HepG2 (cell line): Measurements from ENCODE around the gene DENND2A. TPM values are rescaled to one million over a fixed set of nuclear protein-coding genes. Genes with fewer than 3 reads are reported as not detected.

Experiments
- ARID5B ChIP-seq: IDR thresholded peaks from 2 replicates; pipeline ENCODE4 v1.4.0; 2020; ENCODE audit warnings: mild to moderate bottlenecking, missing genetic modification reagents
- GABPB1 ChIP-seq: IDR thresholded peaks from 2 replicates; pipeline ENCODE4 v1.6.1; 2016; ENCODE audit warnings: mild to moderate bottlenecking, missing genetic modification reagents, moderate library complexity, missing compliant biosample characterization
- HDAC6 ChIP-seq: fragments of 200-600 bp; sonication (generic); IDR thresholded peaks from 2 replicates; pipeline ENCODE4 v1.7.0; 2017; ENCODE audit warnings: mild to moderate bottlenecking, antibody characterized with exemption, low read length, low read depth
- KDM6A ChIP-seq: IDR thresholded peaks from 2 replicates; pipeline ENCODE4 v1.6.1; 2016; ENCODE audit warnings: low read depth
- MATR3 ChIP-seq: sonication (generic); formaldehyde crosslinking; IDR thresholded peaks from 2 replicates; pipeline ENCODE4 v1.4.0; 2020; ENCODE audit warnings: missing genetic modification reagents
- MED1 ChIP-seq: sonication (generic); formaldehyde crosslinking; IDR thresholded peaks from 2 replicates; pipeline ENCODE4 v1.4.0; 2020; ENCODE audit warnings: missing genetic modification reagents
- NFKB2 ChIP-seq: sonication (generic); formaldehyde crosslinking; IDR thresholded peaks from 2 replicates; pipeline ENCODE4 v1.4.0; 2020; ENCODE audit warnings: missing genetic modification reagents, borderline replicate concordance
- RERE ChIP-seq: IDR thresholded peaks from 2 replicates; pipeline ENCODE4 v1.6.1; 2016; ENCODE audit warnings: low read depth, missing genetic modification reagents, missing compliant biosample characterization
- RFXANK ChIP-seq: IDR thresholded peaks from 2 replicates; pipeline ENCODE4 v1.6.1; 2016
- ZBTB7A ChIP-seq: sonication (generic); formaldehyde crosslinking; IDR thresholded peaks from 2 replicates; pipeline ENCODE4 v1.8.0; 2022; ENCODE audit warnings: mild to moderate bottlenecking, missing genetic modification reagents
- ZNF256 ChIP-seq: sonication (generic); formaldehyde crosslinking; conservative IDR thresholded peaks from 2 replicates; pipeline ENCODE4 v1.4.0; 2020; ENCODE audit warnings: missing genetic modification reagents
- ZNF274 ChIP-seq: sonication (generic); formaldehyde crosslinking; IDR thresholded peaks from 2 replicates; pipeline ENCODE4 v1.5.1; 2020; ENCODE audit warnings: mild to moderate bottlenecking, missing genetic modification reagents
- ZNF276 ChIP-seq: sonication (generic); formaldehyde crosslinking; IDR thresholded peaks from 2 replicates; pipeline ENCODE4 v1.4.0; 2020; ENCODE audit warnings: mild to moderate bottlenecking, low read depth, missing genetic modification reagents
- ZNF317 ChIP-seq: sonication (generic); formaldehyde crosslinking; IDR thresholded peaks from 2 replicates; pipeline ENCODE4 v1.5.0; 2020; ENCODE audit warnings: mild to moderate bottlenecking, missing genetic modification reagents
- ZNF34 ChIP-seq: sonication (generic); formaldehyde crosslinking; IDR thresholded peaks from 2 replicates; pipeline ENCODE4 v1.4.0; 2020; ENCODE audit warnings: mild to moderate bottlenecking, missing genetic modification reagents, borderline replicate concordance
- ZNF414 ChIP-seq: sonication (generic); formaldehyde crosslinking; IDR thresholded peaks from 2 replicates; pipeline ENCODE4 v1.5.0; 2020; ENCODE audit warnings: missing genetic modification reagents
- ZNF589 ChIP-seq: sonication (generic); formaldehyde crosslinking; conservative IDR thresholded peaks from 2 replicates; pipeline ENCODE4 v1.8.0; 2022; ENCODE audit warnings: mild to moderate bottlenecking, moderate library complexity, missing genetic modification reagents
- ZNF83 ChIP-seq: sonication (generic); formaldehyde crosslinking; IDR thresholded peaks from 2 replicates; pipeline ENCODE4 v1.4.0; 2020; ENCODE audit warnings: missing genetic modification reagents, mild to moderate bottlenecking, borderline replicate concordance
- polyA plus RNA-seq, 8 experiments: library from polyadenylated mRNA; depleted of rRNA in 3 of 8; stranded (reverse) in 7 of 8; unstranded in 1 of 8; fragments of >200 nt; fragmentation: Illumina TruSeq in 4 of 8; extraction: Trizol in 4 of 8; gene quantifications; 2 replicates each; pipeline versions ENCODE4 v1.2.1 to v1.2.3, GENCODE V29; 2011 to 2016; ENCODE audit warnings: low read depth in 4 of 8, missing spikeins in 1 of 8, mixed read lengths in 1 of 8; ENCODE audit not compliant: insufficient read depth in 1 of 8
- total RNA-seq, 5 experiments: library from RNA; depleted of rRNA; stranded (reverse); fragments of >200 nt; fragmentation: Illumina TruSeq; extraction: Trizol; gene quantifications; 2 replicates each; pipeline ENCODE4 v1.2.3, GENCODE V29; 2016; ENCODE audit warnings: low read depth in 1 of 5

The DENND2A gene
- total and polyA plus RNA-seq, 2 of the 13 experiments (the other 11 are each of a cell fraction or from before 2014, with no cell fraction given), result not detected

- TF ChIP-seq ZNF414 (CRISPR knock-in tag) (no peak), ZNF317 (no peak), ZBTB7A (no peak), ZNF274 (CRISPR knock-in tag) (no peak), ZNF589 (no peak), HDAC6 (no peak), RFXANK (no peak), ZNF256 (CRISPR knock-in tag) (no peak), ZNF83 (no peak), MED1 (CRISPR knock-in tag) (no peak), MATR3 (no peak), NFKB2 (CRISPR knock-in tag) (no peak), ZNF276 (CRISPR knock-in tag) (no peak), GABPB1 (CRISPR knock-in tag) (no peak; the same call in 1 of the 2 replicates), ARID5B (peak; percentile 51), KDM6A (CRISPR knock-in tag) (no peak), RERE (CRISPR knock-in tag) (no peak), ZNF34 (CRISPR knock-in tag) (no peak)
Observed at GRCh38 chr7:140517546-140518369, 122.9 kb downstream of the DENND2A start (continued).
